GM12878 (cell line): ENCODE results near the gene PPP3CB.

Experiments used
- BCL11A ChIP-seq: IDR thresholded peaks from 2 replicates; pipeline ENCODE4 v1.6.1; 2011; ENCODE audit warnings: low read depth, low read length
- BHLHE40 ChIP-seq, 2 experiments: fragments of 450-650 bp in 1 of 2; IDR thresholded peaks; 2 replicates each; pipeline ENCODE4 v1.6.1; 2011 to 2017; ENCODE audit warnings: low read depth in 2 of 2, borderline replicate concordance in 1 of 2, improper control_type of control experiment in 1 of 2, low read length in 1 of 2, mild to moderate bottlenecking in 1 of 2
- FOXM1 ChIP-seq: IDR thresholded peaks from 2 replicates; pipeline ENCODE4 v1.6.1; 2012; ENCODE audit warnings: low read depth, mild to moderate bottlenecking, inconsistent platforms, low read length, moderate library complexity
- NRF1 ChIP-seq: conservative IDR thresholded peaks from 2 replicates; pipeline ENCODE4 v1.6.1; 2011; ENCODE audit warnings: mild to moderate bottlenecking, low read depth, low read length, improper control_type of control experiment
- SMAD1 ChIP-seq: fragments of 450-650 bp; IDR thresholded peaks from 2 replicates; pipeline ENCODE4 v1.6.1; 2018; ENCODE audit warnings: mild to moderate bottlenecking, low read depth; ENCODE audit not compliant: partially characterized antibody
- SRF ChIP-seq, 2 experiments: IDR thresholded peaks; 2 replicates each; pipeline ENCODE4 v1.6.1; 2011; ENCODE audit warnings: low read depth in 2 of 2, low read length in 2 of 2, mild to moderate bottlenecking in 1 of 2, moderate library complexity in 1 of 2

DNA sequence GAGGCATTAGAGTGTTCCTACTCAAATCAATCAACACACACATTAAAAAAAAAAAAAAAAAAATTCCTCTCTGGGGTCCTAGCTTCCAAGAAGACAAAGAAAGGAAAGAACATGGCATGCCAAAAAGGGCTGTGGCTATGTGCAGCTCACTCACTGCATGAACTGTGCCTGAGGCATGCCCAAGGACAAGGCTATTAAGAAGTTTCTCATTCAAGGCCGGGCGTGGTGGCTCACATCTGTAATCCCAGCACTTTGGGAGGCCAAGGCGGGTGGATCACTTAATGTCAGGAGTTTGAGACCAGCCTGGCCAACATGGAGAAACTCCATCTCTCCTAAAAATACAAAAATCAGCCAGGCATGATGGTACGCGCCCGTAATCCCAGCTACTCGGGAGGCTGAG is 41.9 kb upstream of the PPP3CB start:
- no peak for TF ChIP-seq NRF1
- no peak for TF ChIP-seq SRF (IDR thresholded peaks at IDR 0.05; ENCODE audit: low read depth in 2 of 2, low read length in 2 of 2)
- TF ChIP-seq FOXM1: no peak
- no peak for TF ChIP-seq BHLHE40 (IDR thresholded peaks at IDR 0.05; ENCODE audit: borderline replicate concordance in 1 of 2, low read depth in 2 of 2, low read length in 1 of 2)
- TF ChIP-seq BCL11A: no peak
- TF ChIP-seq SMAD1: no peak
